GM23338 (cell line): ENCODE data around the gene SPNS3. TPM values are rescaled to one million over a fixed set of nuclear protein-coding genes. Genes with fewer than 3 reads are reported as not detected.
A peak's percentile ranks its signal among the peaks of the same experiment; 100 is the strongest.

Experiments
- ATAC-seq: fragments of 200-7000 bp; cut with Tn5 transposase; 3 replicates; pipeline ENCODE4 v1.9.1; 2020
- DNase-seq: peaks from one replicate; pipeline ENCODE4 v3.0.0-alpha.2; 2015; ENCODE audit warnings: low spot score
- H2AFZ ChIP-seq: fragments of 200-600 bp; sonication (generic); 2 replicates; pipeline ENCODE4 v1.8.0; 2016; ENCODE audit warnings: antibody characterized with exemption, mild to moderate bottlenecking, moderate library complexity
- H3F3A ChIP-seq: fragments of 200-600 bp; sonication (generic); replicated peaks from 2 replicates; pipeline ENCODE4 v1.8.0; 2017; ENCODE audit warnings: antibody characterized with exemption, mixed run types, low read depth
- H3K27ac ChIP-seq: fragments of 200-600 bp; sonication (generic); 2 replicates; pipeline ENCODE4 v1.6.1; 2016; ENCODE audit warnings: low read depth
- H3K27me3 ChIP-seq: fragments of 200-600 bp; sonication (generic); 2 replicates; pipeline ENCODE4 v1.8.0; 2016; ENCODE audit warnings: mild to moderate bottlenecking, mixed run types, moderate library complexity; ENCODE audit not compliant: insufficient read depth
- H3K36me3 ChIP-seq: fragments of 200-600 bp; sonication (generic); 2 replicates; pipeline ENCODE4 v1.8.0; 2016; ENCODE audit warnings: mild to moderate bottlenecking; ENCODE audit not compliant: insufficient read depth
- H3K4me1 ChIP-seq: fragments of 200-600 bp; sonication (generic); 2 replicates; pipeline ENCODE4 v1.8.0; 2016; ENCODE audit warnings: mild to moderate bottlenecking, moderate library complexity; ENCODE audit not compliant: insufficient read depth
- H3K4me2 ChIP-seq: fragments of 200-600 bp; sonication (generic); 2 replicates; pipeline ENCODE4 v1.7.1; 2017; ENCODE audit warnings: mixed run types
- H3K4me3 ChIP-seq: fragments of 200-600 bp; sonication (generic); 2 replicates; pipeline ENCODE4 v1.6.1; 2016; ENCODE audit warnings: mixed run types
- H3K79me2 ChIP-seq: fragments of 200-600 bp; sonication (generic); replicated peaks from 2 replicates; pipeline ENCODE4 v1.8.0; 2017; ENCODE audit warnings: mild to moderate bottlenecking; ENCODE audit not compliant: insufficient read depth
- H3K9me2 ChIP-seq: fragments of 200-600 bp; sonication (generic); 2 replicates; pipeline ENCODE4 v1.8.0; 2017; ENCODE audit not compliant: insufficient read depth
- H4K20me1 ChIP-seq: fragments of 200-600 bp; sonication (generic); replicated peaks from 2 replicates; pipeline ENCODE4 v1.8.0; 2017; ENCODE audit warnings: mild to moderate bottlenecking; ENCODE audit not compliant: insufficient read depth
- H3K27ac Mint-ChIP-seq: 2 replicates; pipeline ENCODE4 v1.8.0; 2020; ENCODE audit warnings: inconsistent platforms, mild to moderate bottlenecking, moderate library complexity, mixed read lengths
- H3K27me3 Mint-ChIP-seq: 3 replicates; pipeline ENCODE4 v1.8.0; 2022; ENCODE audit warnings: low read depth, mild to moderate bottlenecking, moderate library complexity, mixed read lengths, inconsistent platforms; ENCODE audit not compliant: insufficient read depth, poor library complexity
- H3K36me3 Mint-ChIP-seq: 3 replicates; pipeline ENCODE4 v1.8.0; 2021; ENCODE audit warnings: low read depth, mild to moderate bottlenecking, inconsistent platforms, moderate library complexity, mixed read lengths
- H3K4me1 Mint-ChIP-seq: 3 replicates; pipeline ENCODE4 v1.8.0; 2020; ENCODE audit warnings: mild to moderate bottlenecking, inconsistent platforms, mixed read lengths
- H3K4me3 Mint-ChIP-seq: 3 replicates; pipeline ENCODE4 v1.8.0; 2021; ENCODE audit warnings: moderate library complexity, mild to moderate bottlenecking, inconsistent platforms, mixed read lengths
- H3K9me3 Mint-ChIP-seq: 3 replicates; pipeline ENCODE4 v1.8.0; 2020; ENCODE audit warnings: moderate library complexity, mild to moderate bottlenecking, inconsistent platforms, mixed read lengths
- CREB1 ChIP-seq: fragments of 250-450 bp; sonication (Bioruptor Pico); IDR thresholded peaks from 2 replicates; pipeline ENCODE4 v1.5.0; 2020; ENCODE audit warnings: low read depth, mild to moderate bottlenecking, moderate library complexity
- EZH2 ChIP-seq: fragments of 200-600 bp; sonication (generic); IDR thresholded peaks from one replicate; pipeline ENCODE4 v1.8.0; 2017; ENCODE audit warnings: antibody characterized with exemption, mild to moderate bottlenecking, low read depth; ENCODE audit not compliant: unreplicated experiment
- EZH2phosphoT487 ChIP-seq: fragments of 200-600 bp; sonication (generic); IDR thresholded peaks from one replicate; pipeline ENCODE4 v1.8.1; 2018; ENCODE audit warnings: antibody characterized with exemption; ENCODE audit not compliant: unreplicated experiment
- NANOG ChIP-seq: IDR thresholded peaks from 2 replicates; pipeline ENCODE4 v1.6.1; 2016; ENCODE audit warnings: antibody characterized with exemption, borderline replicate concordance
- STAT1 ChIP-seq: IDR thresholded peaks from one replicate; pipeline ENCODE4 v1.6.1; 2016; ENCODE audit warnings: antibody characterized with exemption; ENCODE audit not compliant: unreplicated experiment
- ZNF114 ChIP-seq: fragments of 250-450 bp; sonication (Bioruptor Pico); IDR thresholded peaks from 2 replicates; pipeline ENCODE4 v1.5.0; 2020; ENCODE audit warnings: mild to moderate bottlenecking, moderate library complexity
- polyA plus RNA-seq: library from polyadenylated mRNA; unstranded; fragments of >200 nt; fragmentation: Nextera tagmentation; extraction: Ambion mirVana; gene quantifications from 2 replicates; pipeline ENCODE4 v1.2.1, GENCODE V29; 2016
- total RNA-seq: library from RNA; depleted of rRNA; stranded (reverse); fragments of >200 nt; shearing (Covaris generic); gene quantifications from 2 replicates; pipeline ENCODE4 v1.2.3, GENCODE V29; 2014
- TF ChIP-seq, protein P1 (sequence below): IDR thresholded peaks from one replicate; pipeline ENCODE4 v1.6.1; 2018; ENCODE audit warnings: antibody characterized with exemption; ENCODE audit not compliant: unreplicated experiment
- TF ChIP-seq, protein P2 (sequence below), 2 experiments: fragments of 200-600 bp in 1 of 2; sonication (generic) in 1 of 2; conservative IDR thresholded peaks; 2 replicates each; pipeline versions ENCODE4 v1.5.1 to v1.6.1; 2016 to 2017; ENCODE audit warnings: antibody characterized with exemption in 2 of 2, low read depth in 2 of 2, mild to moderate bottlenecking in 2 of 2, moderate library complexity in 1 of 2
- TF ChIP-seq, protein P3 (sequence below): IDR thresholded peaks from 2 replicates; pipeline ENCODE4 v1.6.1; 2016; ENCODE audit warnings: antibody characterized with exemption
- TF ChIP-seq, protein P4 (sequence below): fragments of 250-450 bp; sonication (Bioruptor Pico); IDR thresholded peaks from 2 replicates; pipeline ENCODE4 v1.5.0; 2020; ENCODE audit warnings: mild to moderate bottlenecking, moderate library complexity

Gene SPNS3
- total and polyA plus RNA-seq, 2 experiments from 2014 or later = not detected

DNA sequence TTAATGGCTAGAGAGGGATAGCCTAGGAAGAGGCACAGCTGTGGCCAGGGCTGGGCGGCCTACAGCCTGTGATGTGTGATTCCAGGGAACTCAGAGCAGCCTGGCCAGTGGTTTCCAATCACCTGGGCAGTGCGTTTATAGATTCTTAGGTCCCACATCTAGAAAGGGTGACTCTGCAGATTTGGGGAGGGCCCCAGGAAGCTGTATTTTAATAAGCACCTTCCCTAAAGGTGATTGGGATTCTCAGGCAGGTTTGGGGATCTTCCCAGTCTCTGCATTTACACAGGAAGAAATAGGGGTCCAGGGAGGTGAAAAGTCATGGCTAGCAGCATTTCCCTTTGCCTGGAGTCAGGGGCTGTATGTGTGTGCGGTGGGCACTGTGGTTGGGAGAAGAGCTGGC is 74.5 kb downstream of the SPNS3 start (continued):
- TF ChIP-seq, protein P1, sequence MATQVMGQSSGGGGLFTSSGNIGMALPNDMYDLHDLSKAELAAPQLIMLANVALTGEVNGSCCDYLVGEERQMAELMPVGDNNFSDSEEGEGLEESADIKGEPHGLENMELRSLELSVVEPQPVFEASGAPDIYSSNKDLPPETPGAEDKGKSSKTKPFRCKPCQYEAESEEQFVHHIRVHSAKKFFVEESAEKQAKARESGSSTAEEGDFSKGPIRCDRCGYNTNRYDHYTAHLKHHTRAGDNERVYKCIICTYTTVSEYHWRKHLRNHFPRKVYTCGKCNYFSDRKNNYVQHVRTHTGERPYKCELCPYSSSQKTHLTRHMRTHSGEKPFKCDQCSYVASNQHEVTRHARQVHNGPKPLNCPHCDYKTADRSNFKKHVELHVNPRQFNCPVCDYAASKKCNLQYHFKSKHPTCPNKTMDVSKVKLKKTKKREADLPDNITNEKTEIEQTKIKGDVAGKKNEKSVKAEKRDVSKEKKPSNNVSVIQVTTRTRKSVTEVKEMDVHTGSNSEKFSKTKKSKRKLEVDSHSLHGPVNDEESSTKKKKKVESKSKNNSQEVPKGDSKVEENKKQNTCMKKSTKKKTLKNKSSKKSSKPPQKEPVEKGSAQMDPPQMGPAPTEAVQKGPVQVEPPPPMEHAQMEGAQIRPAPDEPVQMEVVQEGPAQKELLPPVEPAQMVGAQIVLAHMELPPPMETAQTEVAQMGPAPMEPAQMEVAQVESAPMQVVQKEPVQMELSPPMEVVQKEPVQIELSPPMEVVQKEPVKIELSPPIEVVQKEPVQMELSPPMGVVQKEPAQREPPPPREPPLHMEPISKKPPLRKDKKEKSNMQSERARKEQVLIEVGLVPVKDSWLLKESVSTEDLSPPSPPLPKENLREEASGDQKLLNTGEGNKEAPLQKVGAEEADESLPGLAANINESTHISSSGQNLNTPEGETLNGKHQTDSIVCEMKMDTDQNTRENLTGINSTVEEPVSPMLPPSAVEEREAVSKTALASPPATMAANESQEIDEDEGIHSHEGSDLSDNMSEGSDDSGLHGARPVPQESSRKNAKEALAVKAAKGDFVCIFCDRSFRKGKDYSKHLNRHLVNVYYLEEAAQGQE = no peak
- no peak for TF ChIP-seq ZNF114
- TF ChIP-seq STAT1 = no peak
- no peak for TF ChIP-seq EZH2phosphoT487
- TF ChIP-seq CREB1 = no peak
- TF ChIP-seq, protein P2, sequence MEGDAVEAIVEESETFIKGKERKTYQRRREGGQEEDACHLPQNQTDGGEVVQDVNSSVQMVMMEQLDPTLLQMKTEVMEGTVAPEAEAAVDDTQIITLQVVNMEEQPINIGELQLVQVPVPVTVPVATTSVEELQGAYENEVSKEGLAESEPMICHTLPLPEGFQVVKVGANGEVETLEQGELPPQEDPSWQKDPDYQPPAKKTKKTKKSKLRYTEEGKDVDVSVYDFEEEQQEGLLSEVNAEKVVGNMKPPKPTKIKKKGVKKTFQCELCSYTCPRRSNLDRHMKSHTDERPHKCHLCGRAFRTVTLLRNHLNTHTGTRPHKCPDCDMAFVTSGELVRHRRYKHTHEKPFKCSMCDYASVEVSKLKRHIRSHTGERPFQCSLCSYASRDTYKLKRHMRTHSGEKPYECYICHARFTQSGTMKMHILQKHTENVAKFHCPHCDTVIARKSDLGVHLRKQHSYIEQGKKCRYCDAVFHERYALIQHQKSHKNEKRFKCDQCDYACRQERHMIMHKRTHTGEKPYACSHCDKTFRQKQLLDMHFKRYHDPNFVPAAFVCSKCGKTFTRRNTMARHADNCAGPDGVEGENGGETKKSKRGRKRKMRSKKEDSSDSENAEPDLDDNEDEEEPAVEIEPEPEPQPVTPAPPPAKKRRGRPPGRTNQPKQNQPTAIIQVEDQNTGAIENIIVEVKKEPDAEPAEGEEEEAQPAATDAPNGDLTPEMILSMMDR (conservative IDR thresholded peaks at IDR 0.05; ENCODE audit: low read depth in 2 of 2) = no peak
- TF ChIP-seq, protein P3, sequence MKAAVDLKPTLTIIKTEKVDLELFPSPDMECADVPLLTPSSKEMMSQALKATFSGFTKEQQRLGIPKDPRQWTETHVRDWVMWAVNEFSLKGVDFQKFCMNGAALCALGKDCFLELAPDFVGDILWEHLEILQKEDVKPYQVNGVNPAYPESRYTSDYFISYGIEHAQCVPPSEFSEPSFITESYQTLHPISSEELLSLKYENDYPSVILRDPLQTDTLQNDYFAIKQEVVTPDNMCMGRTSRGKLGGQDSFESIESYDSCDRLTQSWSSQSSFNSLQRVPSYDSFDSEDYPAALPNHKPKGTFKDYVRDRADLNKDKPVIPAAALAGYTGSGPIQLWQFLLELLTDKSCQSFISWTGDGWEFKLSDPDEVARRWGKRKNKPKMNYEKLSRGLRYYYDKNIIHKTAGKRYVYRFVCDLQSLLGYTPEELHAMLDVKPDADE = no peak

DNA sequence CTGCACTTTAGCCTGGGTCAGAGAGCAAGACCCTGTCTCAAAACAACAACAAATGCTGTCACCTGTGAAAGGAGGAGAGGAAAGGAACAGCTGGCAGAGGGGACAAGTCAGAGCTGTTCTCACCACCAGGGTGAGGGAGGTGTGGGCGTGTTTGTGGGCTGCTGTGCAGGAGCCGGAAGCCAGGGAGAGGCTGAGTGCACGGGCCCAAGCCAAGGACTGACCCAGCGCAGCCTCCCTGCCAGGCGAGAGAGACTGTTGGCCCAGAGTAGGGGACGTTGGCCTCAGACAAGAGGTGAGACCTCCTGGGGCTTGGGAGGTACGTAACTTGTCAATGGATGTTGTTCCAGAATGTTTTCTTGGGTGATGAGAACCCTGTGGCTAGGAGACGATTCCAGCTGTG is 75.7 kb downstream of the SPNS3 start:
- DNase-seq = no peak
- peaks cover 23% of the 10 kb centered on the region for H3K27me3 Mint-ChIP-seq
- H3K27ac Mint-ChIP-seq = peak overlapping the region; percentile 62; the same call in 1 of the 2 replicates

More for the DNA sequence above, 75.7 kb downstream of the SPNS3 start:
- Histone ChIP-seq H3K36me3 (no peaks in the 10 kb centered on the region), H3K27me3 (no peaks in the 10 kb centered on the region), H3K79me2 (no peaks in the 10 kb centered on the region), H3K4me1 (no peaks in the 10 kb centered on the region), H3K27ac (no peak overlapping the region), H3K4me3 (no peak overlapping the region), H4K20me1 (no peaks in the 10 kb centered on the region), H2AFZ (no peak overlapping the region), H3K4me2 (no peak overlapping the region), H3F3A (no peaks in the 10 kb centered on the region), H3K9me2 (no peaks in the 10 kb centered on the region)
- H3K36me3 Mint-ChIP-seq = no peaks in the 10 kb centered on the region
- TF ChIP-seq EZH2 = no peak
- TF ChIP-seq, protein P4, sequence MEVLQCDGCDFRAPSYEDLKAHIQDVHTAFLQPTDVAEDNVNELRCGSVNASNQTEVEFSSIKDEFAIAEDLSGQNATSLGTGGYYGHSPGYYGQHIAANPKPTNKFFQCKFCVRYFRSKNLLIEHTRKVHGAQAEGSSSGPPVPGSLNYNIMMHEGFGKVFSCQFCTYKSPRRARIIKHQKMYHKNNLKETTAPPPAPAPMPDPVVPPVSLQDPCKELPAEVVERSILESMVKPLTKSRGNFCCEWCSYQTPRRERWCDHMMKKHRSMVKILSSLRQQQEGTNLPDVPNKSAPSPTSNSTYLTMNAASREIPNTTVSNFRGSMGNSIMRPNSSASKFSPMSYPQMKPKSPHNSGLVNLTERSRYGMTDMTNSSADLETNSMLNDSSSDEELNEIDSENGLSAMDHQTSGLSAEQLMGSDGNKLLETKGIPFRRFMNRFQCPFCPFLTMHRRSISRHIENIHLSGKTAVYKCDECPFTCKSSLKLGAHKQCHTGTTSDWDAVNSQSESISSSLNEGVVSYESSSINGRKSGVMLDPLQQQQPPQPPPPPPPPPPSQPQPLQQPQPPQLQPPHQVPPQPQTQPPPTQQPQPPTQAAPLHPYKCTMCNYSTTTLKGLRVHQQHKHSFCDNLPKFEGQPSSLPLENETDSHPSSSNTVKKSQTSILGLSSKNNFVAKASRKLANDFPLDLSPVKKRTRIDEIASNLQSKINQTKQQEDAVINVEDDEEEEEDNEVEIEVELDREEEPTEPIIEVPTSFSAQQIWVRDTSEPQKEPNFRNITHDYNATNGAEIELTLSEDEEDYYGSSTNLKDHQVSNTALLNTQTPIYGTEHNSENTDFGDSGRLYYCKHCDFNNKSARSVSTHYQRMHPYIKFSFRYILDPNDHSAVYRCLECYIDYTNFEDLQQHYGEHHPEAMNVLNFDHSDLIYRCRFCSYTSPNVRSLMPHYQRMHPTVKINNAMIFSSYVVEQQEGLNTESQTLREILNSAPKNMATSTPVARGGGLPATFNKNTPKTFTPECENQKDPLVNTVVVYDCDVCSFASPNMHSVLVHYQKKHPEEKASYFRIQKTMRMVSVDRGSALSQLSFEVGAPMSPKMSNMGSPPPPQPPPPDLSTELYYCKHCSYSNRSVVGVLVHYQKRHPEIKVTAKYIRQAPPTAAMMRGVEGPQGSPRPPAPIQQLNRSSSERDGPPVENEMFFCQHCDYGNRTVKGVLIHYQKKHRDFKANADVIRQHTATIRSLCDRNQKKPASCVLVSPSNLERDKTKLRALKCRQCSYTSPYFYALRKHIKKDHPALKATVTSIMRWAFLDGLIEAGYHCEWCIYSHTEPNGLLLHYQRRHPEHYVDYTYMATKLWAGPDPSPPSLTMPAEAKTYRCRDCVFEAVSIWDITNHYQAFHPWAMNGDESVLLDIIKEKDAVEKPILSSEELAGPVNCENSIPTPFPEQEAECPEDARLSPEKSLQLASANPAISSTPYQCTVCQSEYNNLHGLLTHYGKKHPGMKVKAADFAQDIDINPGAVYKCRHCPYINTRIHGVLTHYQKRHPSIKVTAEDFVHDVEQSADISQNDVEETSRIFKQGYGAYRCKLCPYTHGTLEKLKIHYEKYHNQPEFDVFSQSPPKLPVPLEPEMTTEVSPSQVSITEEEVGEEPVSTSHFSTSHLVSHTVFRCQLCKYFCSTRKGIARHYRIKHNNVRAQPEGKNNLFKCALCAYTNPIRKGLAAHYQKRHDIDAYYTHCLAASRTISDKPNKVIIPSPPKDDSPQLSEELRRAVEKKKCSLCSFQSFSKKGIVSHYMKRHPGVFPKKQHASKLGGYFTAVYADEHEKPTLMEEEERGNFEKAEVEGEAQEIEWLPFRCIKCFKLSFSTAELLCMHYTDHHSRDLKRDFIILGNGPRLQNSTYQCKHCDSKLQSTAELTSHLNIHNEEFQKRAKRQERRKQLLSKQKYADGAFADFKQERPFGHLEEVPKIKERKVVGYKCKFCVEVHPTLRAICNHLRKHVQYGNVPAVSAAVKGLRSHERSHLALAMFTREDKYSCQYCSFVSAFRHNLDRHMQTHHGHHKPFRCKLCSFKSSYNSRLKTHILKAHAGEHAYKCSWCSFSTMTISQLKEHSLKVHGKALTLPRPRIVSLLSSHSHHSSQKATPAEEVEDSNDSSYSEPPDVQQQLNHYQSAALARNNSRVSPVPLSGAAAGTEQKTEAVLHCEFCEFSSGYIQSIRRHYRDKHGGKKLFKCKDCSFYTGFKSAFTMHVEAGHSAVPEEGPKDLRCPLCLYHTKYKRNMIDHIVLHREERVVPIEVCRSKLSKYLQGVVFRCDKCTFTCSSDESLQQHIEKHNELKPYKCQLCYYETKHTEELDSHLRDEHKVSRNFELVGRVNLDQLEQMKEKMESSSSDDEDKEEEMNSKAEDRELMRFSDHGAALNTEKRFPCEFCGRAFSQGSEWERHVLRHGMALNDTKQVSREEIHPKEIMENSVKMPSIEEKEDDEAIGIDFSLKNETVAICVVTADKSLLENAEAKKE (CRISPR knock-in tag) = no peak
- no peak for TF ChIP-seq STAT1
- TF ChIP-seq NANOG = no peak
- no peak for TF ChIP-seq EZH2phosphoT487
- no peak for TF ChIP-seq ZNF114
- TF ChIP-seq CREB1 = no peak
- H3K4me3 Mint-ChIP-seq = no peak overlapping the region; the same call in 2 of the 3 replicates
- peaks cover 5% of the 10 kb centered on the region; the same call in 2 of the 3 replicates for H3K4me1 Mint-ChIP-seq
- no peak for ATAC-seq
- H3K9me3 Mint-ChIP-seq = no peaks in the 10 kb centered on the region; the same call in 2 of the 3 replicates
